ENCODE results near the gene IP6K2.

DNA sequence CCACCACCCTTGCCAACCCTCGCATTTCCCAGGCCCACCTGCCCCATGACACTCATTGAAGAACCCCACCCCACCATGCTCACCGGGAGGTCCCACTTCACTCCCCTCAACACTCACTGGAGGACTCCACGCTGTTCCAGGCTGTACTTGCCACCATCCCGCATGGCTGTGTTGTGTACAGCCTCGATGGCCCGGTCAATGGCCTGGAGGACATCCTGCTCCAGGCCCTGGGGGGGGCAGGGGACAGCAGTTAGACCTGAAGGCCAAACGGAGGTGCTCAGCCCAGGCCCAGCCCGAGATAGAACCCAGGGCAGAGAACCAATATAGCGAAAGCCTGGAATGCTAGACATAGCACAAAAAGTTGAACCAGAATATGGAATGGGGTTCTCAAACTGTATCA, 34.2 kb downstream of the IP6K2 start:
- TF ChIP-seq TAF1 (IDR thresholded peaks at IDR 0.05; ENCODE audit: borderline replicate concordance, insufficient read depth, low read length) (no peak), SIN3A (IDR thresholded peaks at IDR 0.05; ENCODE audit: borderline replicate concordance, insufficient read depth, low read length) (no peak)

Measured in PFSK-1 (cell line).